OCI-LY1 (cell line): ENCODE data around the gene VARS1.
"Not testable (repeated sequence)": the region's sequence is repeated elsewhere in the genome, so short reads cannot be mapped to it uniquely, and the experiment has no call there.

Experiments used
- H2AFZ ChIP-seq: fragments of 200-600 bp; sonication (generic), shearing (Covaris generic); 2 replicates; pipeline ENCODE4 v1.6.0; 2014; ENCODE audit warnings: antibody characterized with exemption, mild to moderate bottlenecking, low read length
- H3F3A ChIP-seq: fragments of 200-600 bp; sonication (generic), shearing (Covaris generic); 2 replicates; pipeline ENCODE4 v1.6.0; 2014; ENCODE audit warnings: mild to moderate bottlenecking, antibody characterized with exemption, low read length, moderate library complexity; ENCODE audit not compliant: insufficient read depth
- H3K27ac ChIP-seq: fragments of 200-600 bp; sonication (generic); 2 replicates; pipeline ENCODE4 v1.5.1; 2014; ENCODE audit warnings: low read length, mixed run types, mild to moderate bottlenecking, low read depth; ENCODE audit not compliant: poor library complexity, severe bottlenecking
- H3K27me3 ChIP-seq: fragments of 200-600 bp; sonication (generic); 2 replicates; pipeline ENCODE4 v1.6.0; 2014; ENCODE audit warnings: antibody characterized with exemption, mild to moderate bottlenecking, low read length, moderate library complexity; ENCODE audit not compliant: insufficient read depth
- H3K36me3 ChIP-seq: fragments of 200-600 bp; sonication (generic); 2 replicates; pipeline ENCODE4 v1.6.1; 2014; ENCODE audit warnings: mild to moderate bottlenecking, antibody characterized with exemption, low read length, moderate library complexity, mixed read lengths; ENCODE audit not compliant: insufficient read depth
- H3K4me1 ChIP-seq: fragments of 200-600 bp; sonication (generic); 2 replicates; pipeline ENCODE4 v1.5.1; 2014; ENCODE audit warnings: mild to moderate bottlenecking, low read length, moderate library complexity; ENCODE audit not compliant: insufficient read depth, severe bottlenecking
- H3K4me2 ChIP-seq: fragments of 200-600 bp; sonication (generic), shearing (Covaris generic); 2 replicates; pipeline ENCODE4 v1.6.1; 2014; ENCODE audit warnings: low read length
- H3K4me3 ChIP-seq: fragments of 200-600 bp; sonication (generic); 2 replicates; pipeline ENCODE4 v1.5.1; 2014; ENCODE audit warnings: low read length, low read depth, mild to moderate bottlenecking, mixed read lengths; ENCODE audit not compliant: poor library complexity, severe bottlenecking
- H3K79me2 ChIP-seq: fragments of 200-600 bp; shearing (Covaris generic); 2 replicates; pipeline ENCODE4 v1.6.1; 2016; ENCODE audit warnings: mixed run types, low read length, mixed read lengths; ENCODE audit not compliant: insufficient read depth
- H3K9ac ChIP-seq: fragments of 200-600 bp; sonication (generic), shearing (Covaris generic); 2 replicates; pipeline ENCODE4 v1.6.1; 2014; ENCODE audit warnings: mild to moderate bottlenecking, low read length, mixed read lengths
- H3K9me2 ChIP-seq: fragments of 200-600 bp; sonication (generic), shearing (Covaris generic); 2 replicates; pipeline ENCODE4 v1.6.1; 2014; ENCODE audit warnings: low read depth, mild to moderate bottlenecking, low read length, mixed read lengths
- H3K9me3 ChIP-seq: fragments of 200-600 bp; shearing (Covaris generic); 2 replicates; pipeline ENCODE4 v1.6.1; 2014; ENCODE audit warnings: low read length, mixed read lengths
- H4K20me1 ChIP-seq: fragments of 200-600 bp; sonication (generic), shearing (Covaris generic); 2 replicates; pipeline ENCODE4 v1.6.0; 2016; ENCODE audit warnings: mild to moderate bottlenecking, low read length; ENCODE audit not compliant: insufficient read depth
- CTCF ChIP-seq: fragments of 200-600 bp; sonication (generic), shearing (Covaris generic); IDR thresholded peaks from 2 replicates; pipeline ENCODE4 v1.5.1; 2017; ENCODE audit warnings: mild to moderate bottlenecking, antibody characterized with exemption, low read length, moderate library complexity, mixed read lengths
- EZH2 ChIP-seq: fragments of 200-600 bp; sonication (generic), shearing (Covaris generic); IDR thresholded peaks from 2 replicates; pipeline ENCODE4 v1.8.0; 2017; ENCODE audit warnings: borderline replicate concordance, mixed run types, mild to moderate bottlenecking, antibody characterized with exemption, low read length, moderate library complexity, mixed read lengths

Gene VARS1

GRCh38 chr6:31822036-31822821, 26.7 kb upstream of the VARS1 start:
- Histone ChIP-seq H3K27ac (peak overlapping the region; percentile 93), H3F3A (no peaks in the 10 kb centered on the region), H3K27me3 (no peaks in the 10 kb centered on the region), H3K79me2 (no peaks in the 10 kb centered on the region), H4K20me1 (no peaks in the 10 kb centered on the region), H2AFZ (peak overlapping the region; percentile 64; the same call in 1 of the 2 replicates), H3K4me1 (peaks cover 39% of the 10 kb centered on the region), H3K4me3 (peak overlapping the region; percentile 85), H3K9ac (peak overlapping the region; percentile 96), H3K9me2 (no peaks in the 10 kb centered on the region), H3K9me3 (no peaks in the 10 kb centered on the region), H3K36me3 (no peaks in the 10 kb centered on the region), H3K4me2 (peak overlapping the region; percentile 93)
- TF ChIP-seq CTCF (no peak), EZH2 (no peak)

- Histone ChIP-seq H2AFZ (peak overlapping the region; percentile 35), H3K4me1 (peaks cover 34% of the 10 kb centered on the region)
These were observed 25.9 kb upstream of the VARS1 start for GRCh38 chr6:31821301-31822035.

GRCh38 chr6:31820399-31820798, 24.8 kb upstream of the VARS1 start:
- not testable (repeated sequence) for H3K9me3 ChIP-seq, H2AFZ ChIP-seq, H3K9me2 ChIP-seq, H3K36me3 ChIP-seq, H3K27ac ChIP-seq, H3K79me2 ChIP-seq, H4K20me1 ChIP-seq, H3K9ac ChIP-seq, H3K4me2 ChIP-seq, H3K27me3 ChIP-seq, H3K4me3 ChIP-seq, H3F3A ChIP-seq
- peaks cover 23% of the 10 kb centered on the region for H3K4me1 ChIP-seq

More at GRCh38 chr6:31821301-31822035, 25.9 kb upstream of the VARS1 start:
- Histone ChIP-seq H3K27ac (peak overlapping the region; percentile 93), H3K79me2 (no peaks in the 10 kb centered on the region), H3K4me3 (peak overlapping the region; percentile 85), H4K20me1 (no peaks in the 10 kb centered on the region), H3K9me2 (no peaks in the 10 kb centered on the region), H3K36me3 (no peaks in the 10 kb centered on the region), H3K27me3 (no peaks in the 10 kb centered on the region), H3K9ac (peak overlapping the region; percentile 96), H3F3A (no peaks in the 10 kb centered on the region), H3K4me2 (peak overlapping the region; percentile 93), H3K9me3 (no peaks in the 10 kb centered on the region)
- TF ChIP-seq CTCF: no peak
